ENCODE measurements around the gene TMEM125.

Gene TMEM125

DNA sequence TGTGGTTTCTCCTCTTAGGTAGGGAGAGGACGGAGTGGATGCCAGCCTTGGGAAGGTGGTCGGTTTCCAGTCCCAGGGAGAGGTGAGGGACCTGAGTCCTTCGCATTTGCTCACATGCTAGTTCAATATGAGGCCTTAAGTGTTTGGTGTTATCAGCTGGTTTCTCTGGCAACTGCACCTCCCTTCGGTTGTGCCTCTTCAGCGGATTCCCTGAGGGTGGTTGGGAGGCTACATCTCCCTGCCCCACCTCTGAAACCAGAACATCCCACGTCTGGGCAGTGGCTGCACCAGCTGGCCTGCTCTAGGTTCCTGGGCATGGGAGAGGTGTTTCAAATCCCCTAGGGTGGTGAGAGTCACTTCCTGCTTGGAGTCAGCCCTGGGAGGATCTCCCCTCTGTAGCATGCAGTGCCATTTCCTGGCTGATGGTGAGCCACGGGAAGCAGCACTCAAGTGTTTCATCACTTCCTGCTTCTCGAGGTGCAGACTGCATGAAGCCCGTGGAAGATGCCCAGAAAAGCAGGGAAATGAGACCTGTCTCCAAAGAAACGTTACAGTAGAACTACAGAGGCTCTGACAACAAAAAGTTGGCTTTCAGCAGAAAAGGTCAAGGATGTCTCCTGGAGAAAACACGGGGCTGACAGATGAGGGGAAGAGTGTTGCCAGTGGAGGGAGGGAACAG is 4.5 kb downstream of the TMEM125 start:
- peak; percentile 3 to 16 for DNase-seq (ENCODE audit: low read depth in 2 of 2)

- no peak for DNase-seq (ENCODE audit: low read depth in 2 of 2)
Observed at GRCh38 chr1:43274804-43275180, 5.0 kb downstream of the TMEM125 start.

DNA sequence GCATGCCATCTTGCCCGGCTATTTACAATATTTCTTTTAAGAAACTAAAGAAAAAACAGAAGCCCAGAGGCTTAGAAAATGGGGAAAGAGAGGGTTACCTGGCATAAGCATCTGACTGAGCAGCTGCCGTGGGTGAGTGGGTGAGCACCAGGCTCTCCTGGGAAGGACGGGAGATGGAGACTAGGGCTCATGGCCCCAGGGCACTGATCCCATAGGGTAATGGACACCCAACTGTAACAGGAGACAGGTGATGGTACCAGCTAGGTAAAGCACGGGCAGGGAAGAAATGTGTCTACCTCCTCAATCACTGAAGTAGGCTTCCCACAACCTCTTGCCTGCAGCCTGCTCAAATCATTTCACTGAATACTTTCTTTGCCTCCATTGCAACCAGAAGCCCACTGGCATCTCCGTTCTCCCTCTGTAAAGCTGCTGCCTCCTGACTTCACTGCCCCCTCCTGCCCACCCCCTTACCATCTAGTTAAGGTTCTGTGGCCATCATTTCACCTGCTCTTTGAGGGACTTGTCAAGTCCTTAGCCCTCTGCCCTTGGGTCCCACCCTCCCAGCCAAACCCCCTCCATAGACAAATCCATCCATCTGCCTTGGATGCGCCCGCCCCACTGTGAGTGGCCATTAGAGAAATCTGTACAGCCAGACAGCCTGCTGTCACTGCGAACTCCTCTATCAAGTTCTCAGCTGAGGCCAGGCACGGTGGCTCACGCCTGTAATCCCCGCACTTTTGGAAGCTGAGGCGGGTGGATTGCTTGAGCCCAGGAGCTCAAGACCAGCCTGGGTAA is 6.2 kb downstream of the TMEM125 start:
- DNase-seq (ENCODE audit: low read depth in 2 of 2), result no peak

- no peak for DNase-seq (ENCODE audit: low read depth in 2 of 2)
Observed at GRCh38 chr1:43276673-43277072, 6.9 kb downstream of the TMEM125 start.

GRCh38 chr1:43277116-43277876 is 7.5 kb downstream of the TMEM125 start:
- no peak for DNase-seq (ENCODE audit: low read depth in 2 of 2)

DNA sequence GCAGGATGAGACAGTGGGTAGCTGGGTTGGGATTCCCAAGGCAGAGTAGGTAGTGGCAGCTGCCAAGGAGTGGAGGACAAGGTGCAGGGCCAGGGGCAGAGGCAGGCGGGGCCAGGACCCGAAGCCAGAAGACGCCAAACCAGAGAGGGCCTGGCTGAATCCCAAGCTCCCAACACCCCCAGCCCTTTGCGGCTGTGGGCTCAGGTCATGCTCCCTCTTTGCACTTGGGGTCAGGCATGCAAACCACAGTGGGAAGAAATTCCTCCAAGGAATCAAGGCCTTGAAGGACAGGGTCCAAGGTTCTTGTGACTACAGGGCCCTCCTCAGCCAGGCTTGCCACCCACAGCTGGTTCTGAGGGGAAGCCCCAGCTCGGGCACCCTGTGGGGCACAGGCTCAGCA is 9.4 kb downstream of the TMEM125 start:
- no peak for DNase-seq (ENCODE audit: low read depth in 2 of 2)

DNA sequence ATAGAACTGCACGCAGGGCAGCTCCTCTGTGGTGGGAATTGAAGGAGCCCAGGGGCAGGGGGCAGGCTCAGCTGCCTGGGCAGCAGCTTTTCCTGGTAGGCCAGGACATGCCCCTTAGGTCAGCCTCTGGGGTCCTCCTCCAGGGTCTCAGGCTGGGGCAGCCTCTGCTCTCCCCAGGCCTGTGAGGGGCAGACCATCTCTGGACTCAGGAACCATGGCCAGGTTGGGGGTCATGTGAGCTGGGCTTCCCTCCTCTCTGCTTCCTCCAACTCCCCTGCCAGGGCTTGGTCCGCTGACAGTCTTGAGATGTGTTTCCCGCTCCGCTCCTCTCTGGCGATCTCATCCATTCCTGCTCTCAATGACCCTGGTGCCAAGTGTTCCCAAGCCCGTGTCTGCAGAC is 9.9 kb downstream of the TMEM125 start:
- no peak for DNase-seq (ENCODE audit: low read depth in 2 of 2)

DNA sequence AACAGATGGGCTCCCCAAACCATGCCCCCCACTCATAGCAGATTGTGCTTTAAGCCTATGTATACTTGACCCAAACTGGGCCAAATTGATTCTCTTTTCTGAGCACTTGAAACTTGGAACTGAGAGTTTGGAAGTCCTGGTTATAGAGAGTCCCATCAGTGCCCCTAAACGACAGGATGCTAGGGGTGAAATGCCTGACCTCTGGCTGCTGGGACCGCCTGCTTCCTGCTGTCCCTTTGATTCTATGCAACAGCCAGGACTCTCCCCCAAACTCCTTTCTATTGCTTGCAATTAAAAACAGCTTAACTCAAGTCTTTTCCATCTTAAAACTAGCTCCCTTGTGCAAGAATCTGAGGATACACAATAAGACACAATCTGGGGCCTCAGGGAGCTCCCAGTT is 10.9 kb downstream of the TMEM125 start:
- no peak for DNase-seq (ENCODE audit: low read depth in 2 of 2)

DNA sequence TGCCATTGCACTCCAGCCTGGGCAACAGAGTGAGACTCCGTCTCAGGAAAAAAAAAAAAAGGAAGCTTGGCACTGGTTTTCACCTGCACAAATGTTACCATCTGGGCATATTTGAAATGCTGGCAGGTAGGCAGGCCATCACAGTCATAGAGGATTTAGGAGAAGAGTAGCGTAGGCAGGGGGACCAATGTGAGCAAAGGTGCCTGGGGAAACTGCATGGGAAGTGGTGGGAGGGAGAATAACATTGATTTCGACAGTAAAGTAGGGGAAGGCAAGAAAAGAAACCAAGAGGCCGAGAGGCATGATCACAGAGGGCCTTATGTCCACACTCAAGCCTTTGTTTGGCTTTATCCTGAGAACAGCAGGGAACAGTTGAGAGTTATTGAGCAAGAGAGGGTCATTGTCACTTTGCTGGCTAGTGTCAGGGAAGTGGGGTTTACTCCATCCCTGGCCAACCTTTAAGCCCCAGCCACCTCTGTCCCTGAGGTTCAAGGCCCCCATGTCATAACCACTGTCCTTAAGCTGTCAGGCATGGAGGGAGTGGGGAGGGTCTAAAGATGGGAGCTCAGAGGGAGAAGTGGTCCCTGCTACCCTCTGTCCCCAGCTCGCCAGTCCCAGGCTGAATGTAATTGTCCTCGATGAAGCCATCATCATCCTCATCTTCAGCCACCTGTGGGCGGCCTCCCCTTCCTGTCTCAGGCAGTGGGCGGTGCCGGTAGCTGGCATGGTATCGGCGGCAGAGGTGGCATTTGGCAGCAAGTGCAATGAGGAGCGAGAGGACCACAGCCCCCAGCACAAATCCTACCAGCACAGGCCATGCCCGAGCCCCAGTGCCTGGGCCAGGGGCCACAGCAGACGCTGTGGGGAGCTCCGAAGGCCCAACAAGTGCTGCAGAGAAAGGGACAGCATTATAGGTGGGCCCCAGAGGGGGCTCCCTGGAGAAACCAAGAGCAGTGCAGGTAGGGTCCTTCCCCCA is 12.7 kb downstream of the TMEM125 start:
- DNase-seq (ENCODE audit: low read depth in 2 of 2), result no peak

GRCh38 chr1:43284065-43284464 is 14.3 kb downstream of the TMEM125 start:
- no peak for DNase-seq (ENCODE audit: low read depth in 2 of 2)

- DNase-seq (ENCODE audit: low read depth in 2 of 2), result no peak
Observed at GRCh38 chr1:43284546-43285110, 14.8 kb downstream of the TMEM125 start.

DNA sequence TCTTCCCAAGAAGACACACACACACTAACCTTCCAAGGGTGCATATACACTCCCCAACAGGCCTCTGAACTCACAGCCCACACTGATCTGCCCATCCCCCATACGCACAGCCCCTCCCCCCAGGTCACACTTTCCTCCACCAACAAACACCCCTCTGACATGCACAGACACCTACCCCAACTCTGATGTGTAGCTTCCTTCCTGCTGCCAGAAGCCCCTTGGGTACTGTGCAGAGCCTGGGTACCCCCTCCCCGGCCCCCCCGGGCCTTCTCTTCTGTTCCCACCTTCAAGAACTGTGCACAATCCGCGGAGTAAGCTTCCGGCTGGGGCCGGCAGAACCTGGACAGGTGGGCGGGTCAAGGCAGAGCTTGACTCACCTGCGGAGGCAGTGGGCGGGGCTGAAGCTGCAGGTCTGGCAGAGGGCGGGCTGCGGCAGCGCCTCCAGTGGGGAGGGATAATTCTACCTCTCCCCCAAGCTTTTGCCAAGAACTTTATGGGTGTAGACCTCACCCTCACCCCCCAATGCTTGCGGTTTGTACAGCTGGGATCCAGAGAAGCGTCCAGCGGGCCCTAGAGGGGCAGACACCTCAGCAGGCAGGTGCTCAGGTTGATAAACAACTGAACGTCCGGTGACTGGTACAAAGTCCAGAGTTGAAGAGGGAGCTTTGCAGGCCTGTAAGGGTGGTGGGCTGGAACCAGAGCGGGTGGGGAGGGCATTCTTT is 15.6 kb downstream of the TMEM125 start, which contains the start of gene C1orf210:
TSS of gene C1orf210 (minus strand) at position 313 of the 722 bp plus-strand sequence. CDS start 2,311 bp downstream, outside the sequence.
- DNase-seq (ENCODE audit: low read depth in 2 of 2), result no peak

- DNase-seq (ENCODE audit: low read depth in 2 of 2), result no peak
Observed at GRCh38 chr1:43286115-43286514, 16.3 kb downstream of the TMEM125 start.

DNA sequence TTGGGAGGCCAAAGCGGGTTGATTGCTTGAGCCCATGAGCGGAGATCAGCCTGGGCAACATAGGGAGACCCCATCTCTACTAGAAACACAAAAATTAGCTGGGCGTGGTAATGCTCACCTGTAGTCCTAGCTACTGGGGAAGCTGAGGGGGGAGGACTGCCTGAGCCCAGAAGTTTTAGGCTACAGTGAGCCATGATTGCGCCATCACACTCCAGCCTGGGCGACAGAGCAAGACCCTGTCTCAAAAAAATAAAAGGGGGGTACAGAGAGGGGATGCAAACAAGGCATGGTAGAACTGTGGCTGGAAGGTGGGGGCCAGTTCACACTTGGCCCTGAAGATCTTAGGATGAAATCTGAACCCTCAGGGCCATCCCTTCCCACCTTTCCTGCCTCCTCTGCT is 16.8 kb downstream of the TMEM125 start:
- no peak for DNase-seq (ENCODE audit: low read depth in 2 of 2)

DNA sequence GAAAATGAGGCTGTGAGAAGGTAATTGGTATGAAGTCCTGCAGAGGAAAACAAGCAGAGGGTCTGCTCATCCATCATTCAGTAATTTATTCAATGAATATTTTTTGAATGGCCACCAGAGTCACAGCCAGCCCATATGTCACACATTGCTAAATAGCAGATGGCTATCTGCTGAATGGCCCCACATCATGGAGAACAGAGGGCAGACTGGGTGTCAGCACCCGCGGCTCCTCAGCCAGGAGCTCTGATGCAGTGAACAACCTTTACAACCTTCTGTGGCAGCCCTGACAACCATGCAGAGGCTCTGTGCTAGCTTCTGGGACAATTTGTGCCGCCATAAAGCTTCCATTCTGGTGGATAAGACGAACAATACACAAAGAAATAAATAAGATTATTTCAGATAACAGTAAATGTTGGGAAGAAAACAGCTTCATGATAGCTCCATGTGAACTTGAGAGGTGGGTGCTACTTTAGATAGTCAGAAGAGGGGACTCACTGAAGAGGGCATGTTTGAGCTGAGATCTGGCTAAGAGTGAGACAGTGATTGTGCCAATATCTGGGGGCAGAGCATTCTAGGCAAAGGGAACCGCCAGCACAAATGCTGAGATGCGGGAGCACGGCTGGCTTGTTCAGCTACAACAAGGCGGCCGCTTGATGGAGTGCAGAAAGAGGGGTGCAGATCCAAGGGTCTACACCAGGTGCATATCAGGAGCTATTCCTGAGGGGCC is 18.4 kb downstream of the TMEM125 start:
- no peak for DNase-seq (ENCODE audit: low read depth in 2 of 2)

GRCh38 chr1:43288785-43289706 is 19.3 kb downstream of the TMEM125 start:
- no peak for DNase-seq (ENCODE audit: low read depth in 2 of 2)

- DNase-seq (ENCODE audit: low read depth in 2 of 2), result no peak
Observed at GRCh38 chr1:43292216-43292615, 22.4 kb downstream of the TMEM125 start.

GRCh38 chr1:43292679-43293078 is 22.9 kb downstream of the TMEM125 start:
- DNase-seq (ENCODE audit: low read depth in 2 of 2), result no peak

- DNase-seq (ENCODE audit: low read depth in 2 of 2), result no peak
Observed at GRCh38 chr1:43293176-43293575, 23.4 kb downstream of the TMEM125 start.
